OCI-LY7 (cell line): ENCODE data around the gene RAD9A.

ENCODE experiments used
- EZH2phosphoT487 ChIP-seq: fragments of 200-600 bp; sonication (generic); IDR thresholded peaks from 2 replicates; pipeline ENCODE4 v1.6.1; 2018; ENCODE audit warnings: low read depth, borderline replicate concordance, mild to moderate bottlenecking, mixed run types, antibody characterized with exemption, low read length, moderate library complexity, mixed read lengths
- TF ChIP-seq, protein P1 (sequence below): fragments of 200-600 bp; sonication (generic); conservative IDR thresholded peaks from 2 replicates; pipeline ENCODE4 v1.5.1; 2014; ENCODE audit warnings: mild to moderate bottlenecking, antibody characterized with exemption, low read length, moderate library complexity, mixed read lengths

- TF ChIP-seq, protein P1, sequence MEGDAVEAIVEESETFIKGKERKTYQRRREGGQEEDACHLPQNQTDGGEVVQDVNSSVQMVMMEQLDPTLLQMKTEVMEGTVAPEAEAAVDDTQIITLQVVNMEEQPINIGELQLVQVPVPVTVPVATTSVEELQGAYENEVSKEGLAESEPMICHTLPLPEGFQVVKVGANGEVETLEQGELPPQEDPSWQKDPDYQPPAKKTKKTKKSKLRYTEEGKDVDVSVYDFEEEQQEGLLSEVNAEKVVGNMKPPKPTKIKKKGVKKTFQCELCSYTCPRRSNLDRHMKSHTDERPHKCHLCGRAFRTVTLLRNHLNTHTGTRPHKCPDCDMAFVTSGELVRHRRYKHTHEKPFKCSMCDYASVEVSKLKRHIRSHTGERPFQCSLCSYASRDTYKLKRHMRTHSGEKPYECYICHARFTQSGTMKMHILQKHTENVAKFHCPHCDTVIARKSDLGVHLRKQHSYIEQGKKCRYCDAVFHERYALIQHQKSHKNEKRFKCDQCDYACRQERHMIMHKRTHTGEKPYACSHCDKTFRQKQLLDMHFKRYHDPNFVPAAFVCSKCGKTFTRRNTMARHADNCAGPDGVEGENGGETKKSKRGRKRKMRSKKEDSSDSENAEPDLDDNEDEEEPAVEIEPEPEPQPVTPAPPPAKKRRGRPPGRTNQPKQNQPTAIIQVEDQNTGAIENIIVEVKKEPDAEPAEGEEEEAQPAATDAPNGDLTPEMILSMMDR, result no peak
- no peak for TF ChIP-seq EZH2phosphoT487
Observed at GRCh38 chr11:67397536-67397935, 5.8 kb downstream of the RAD9A start.
